NCI-H2107 treated with DMSO at 0.1 percent for 48 hours (cell line): ENCODE measurements around the gene LINC00305.

Experiments used
- DNase-seq: peaks from one replicate; lab custom pipeline; 2025; ENCODE audit not compliant: unreplicated experiment; lab: John Stamatoyannopoulos, UW

LINC00305 gene

DNA sequence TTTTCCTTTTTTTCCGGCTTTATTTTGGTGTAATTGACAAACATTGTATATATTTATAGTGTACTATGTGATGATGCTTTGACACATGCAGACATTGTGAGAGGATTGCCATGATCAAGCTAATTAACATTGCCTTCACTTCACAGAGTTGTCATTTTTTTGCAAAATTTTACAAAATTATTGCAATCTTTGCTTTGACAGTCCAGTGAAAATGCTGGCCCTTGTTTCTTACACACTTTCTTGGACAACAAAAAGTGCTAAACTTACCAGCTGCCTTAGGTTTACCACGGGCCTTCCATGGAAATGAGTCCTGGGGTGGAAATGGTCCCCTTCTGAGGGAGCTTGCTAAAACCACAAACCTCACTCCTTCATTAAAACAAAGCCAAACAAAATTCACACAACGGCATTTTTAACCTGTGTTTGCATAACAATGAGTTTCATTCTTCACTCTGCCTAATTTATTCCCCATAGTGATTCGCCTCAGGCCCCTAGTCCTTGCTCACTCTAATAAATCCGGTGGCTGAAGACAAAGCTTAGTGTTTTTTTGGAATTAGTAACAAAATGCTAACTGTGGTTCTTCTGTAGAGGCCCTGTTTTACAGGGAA is 32.2 kb downstream of the LINC00305 start:
- no peak for DNase-seq

DNA sequence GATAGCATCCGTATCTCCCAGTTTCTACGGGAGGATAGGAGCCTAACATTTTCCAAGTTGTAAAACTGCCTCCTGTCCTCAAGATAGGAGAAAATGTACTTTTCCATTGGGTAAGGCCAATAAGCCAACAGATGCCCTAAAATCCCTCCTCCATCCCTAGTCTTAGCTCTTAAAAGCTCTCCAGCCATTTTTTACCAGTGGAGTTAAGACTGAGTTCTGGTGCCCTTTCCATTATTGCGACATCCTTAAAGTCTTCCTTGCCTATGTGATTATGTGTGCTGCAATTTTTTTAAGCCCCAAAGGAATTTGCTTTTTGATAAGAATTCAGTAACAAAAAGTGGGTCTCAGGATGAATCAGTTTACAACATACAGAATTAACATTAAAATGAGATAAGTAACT is 33.0 kb downstream of the LINC00305 start:
- DNase-seq, result no peak

DNA sequence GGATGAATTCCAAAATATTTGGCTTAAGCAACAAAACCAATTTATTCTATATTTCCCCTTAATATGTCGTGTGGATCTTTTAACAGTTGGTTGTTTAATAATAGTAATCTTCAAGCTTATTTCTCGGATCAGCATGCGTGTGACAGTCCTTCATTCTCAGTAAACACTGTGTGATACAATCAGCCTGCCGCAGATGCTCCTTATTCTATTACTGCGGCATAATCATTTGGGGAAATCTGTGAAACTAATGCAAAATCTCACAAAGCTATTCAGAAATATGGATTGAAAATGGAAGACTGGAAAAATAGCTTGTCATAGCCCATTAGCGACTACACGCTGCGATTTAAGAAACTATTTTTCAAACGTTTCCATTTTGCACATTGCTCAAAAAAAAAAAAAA is 36.9 kb downstream of the LINC00305 start:
- DNase-seq, result no peak

DNA sequence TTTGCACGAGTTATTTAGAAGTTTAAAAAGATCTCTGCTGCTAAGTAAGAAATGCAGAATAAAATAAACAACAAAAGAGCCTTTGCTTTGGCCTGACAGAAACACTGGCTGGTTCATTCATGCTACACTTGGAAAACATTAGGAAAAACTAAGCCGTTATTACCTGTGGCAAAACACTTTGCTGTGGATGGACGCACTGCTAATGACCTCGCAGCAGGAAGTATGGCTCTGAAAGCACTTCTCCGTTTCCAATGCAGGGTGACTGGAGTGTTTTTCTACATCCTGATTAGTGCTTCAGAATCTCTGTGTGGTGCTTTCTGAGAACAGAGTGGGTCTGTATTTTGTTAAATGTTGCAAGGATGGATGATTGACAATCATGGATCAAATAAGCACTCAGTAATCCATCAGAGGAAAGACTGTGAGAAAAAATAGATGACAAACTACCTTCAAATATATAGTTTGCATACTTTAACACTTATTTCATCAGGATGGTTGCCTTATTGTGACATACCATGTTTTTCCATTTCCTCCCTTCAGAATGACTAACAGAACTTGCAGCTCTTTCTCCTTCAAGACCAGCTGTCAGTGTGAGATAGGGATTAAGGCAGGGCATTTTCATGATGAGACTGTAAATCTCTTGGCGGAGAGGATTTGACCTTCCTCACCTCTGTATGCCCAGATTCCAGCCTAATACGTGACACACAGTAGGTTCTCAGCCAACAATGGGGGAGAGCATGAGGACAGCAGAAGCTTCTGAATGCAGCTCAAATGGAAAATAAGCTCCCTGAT is 38.0 kb downstream of the LINC00305 start:
- peak; percentile 63 for DNase-seq

DNA sequence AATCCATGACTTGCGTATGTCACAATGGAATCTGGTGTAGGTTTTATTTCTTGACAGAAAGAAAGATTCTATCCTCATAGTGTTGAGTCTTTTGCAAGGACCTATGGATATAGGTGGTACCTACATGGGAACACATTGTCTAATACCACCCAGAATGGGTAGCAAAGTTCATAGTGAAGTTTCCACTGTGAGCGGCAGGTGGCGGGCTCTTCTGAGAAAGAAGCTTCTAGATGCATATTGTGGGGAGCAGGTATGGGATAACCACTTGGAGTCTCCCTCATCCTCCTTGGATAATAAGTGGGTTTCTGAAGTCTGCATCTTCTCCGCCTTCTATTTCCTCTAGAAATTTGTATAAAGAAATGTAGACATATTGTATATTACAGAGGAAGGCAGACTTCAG is 44.9 kb downstream of the LINC00305 start:
- DNase-seq, result no peak

DNA sequence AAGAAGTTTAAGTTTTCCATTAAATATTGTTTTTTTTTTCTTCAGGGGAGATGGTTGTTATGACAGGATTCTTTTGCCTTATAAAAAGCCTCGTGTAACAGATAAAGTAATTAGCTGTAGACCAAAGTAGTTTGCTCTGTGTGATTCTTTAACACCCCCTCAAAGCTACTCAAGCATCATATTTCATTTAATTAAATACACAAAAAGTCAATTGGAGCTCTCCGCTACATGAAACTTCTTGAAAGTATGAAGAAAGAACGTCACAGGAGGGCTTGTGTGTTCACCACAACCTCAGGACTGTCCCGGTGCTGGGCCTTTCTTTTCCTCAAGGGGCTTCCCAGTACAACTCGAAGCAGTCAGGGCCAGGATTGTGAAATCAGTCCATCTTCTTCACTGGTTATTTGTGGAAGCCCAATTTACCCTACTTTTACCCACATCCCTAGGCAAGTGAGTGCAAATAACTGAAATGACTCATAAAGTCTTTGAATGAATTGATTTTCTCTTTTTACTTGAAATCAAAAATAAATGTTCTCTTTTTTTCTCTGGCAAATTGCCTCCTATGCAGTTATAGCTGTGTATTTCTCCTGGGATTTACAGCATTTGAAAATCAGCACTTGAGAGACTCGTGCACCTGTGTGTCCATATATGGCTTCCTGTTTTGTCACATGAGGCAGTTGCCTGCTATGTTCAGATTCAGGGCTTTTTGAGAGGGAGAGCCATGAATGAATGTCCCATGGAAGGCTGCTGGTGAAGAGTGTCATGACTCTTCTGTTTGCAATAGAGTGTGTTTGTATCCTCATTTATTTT is 48.6 kb downstream of the LINC00305 start:
- DNase-seq, result peak; percentile 60

DNA sequence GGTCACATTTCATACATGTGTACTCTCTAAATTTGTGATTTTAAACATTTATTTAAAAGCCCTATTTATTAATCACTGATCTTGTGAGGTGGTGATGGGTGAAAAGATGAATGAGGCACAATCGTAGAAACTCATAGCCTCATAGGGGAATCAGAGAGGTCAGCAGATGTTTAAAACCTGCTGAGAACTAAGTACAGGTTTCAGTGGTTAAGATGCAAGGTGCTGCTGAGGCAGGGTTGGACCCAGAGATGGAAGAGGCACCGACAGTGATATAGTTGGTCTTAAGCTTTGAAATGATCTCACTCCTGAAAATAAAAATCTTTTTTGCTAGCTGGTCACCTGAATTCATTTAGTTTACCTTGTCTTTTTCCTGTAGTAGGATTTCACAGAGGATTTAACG is 49.6 kb downstream of the LINC00305 start:
- DNase-seq, result no peak

DNA sequence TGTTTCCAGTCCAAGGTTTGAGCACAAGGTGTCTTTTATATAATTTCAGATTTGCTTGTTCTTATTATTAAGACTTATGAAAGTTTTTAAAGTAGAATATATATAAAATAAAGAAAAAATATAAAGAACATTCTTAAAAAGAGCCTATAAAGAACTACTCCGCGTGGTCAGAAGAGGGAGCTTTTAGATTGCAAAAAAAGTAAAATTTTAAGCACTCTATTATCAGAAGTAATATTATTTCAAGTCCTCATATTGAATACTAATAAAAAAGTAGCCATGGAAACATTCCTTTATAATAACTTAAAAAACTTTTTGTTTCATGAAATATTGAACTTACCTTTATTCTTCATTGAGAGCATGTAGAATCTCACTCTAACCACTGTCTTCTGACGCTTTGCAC is 51.4 kb downstream of the LINC00305 start:
- DNase-seq, result no peak

DNA sequence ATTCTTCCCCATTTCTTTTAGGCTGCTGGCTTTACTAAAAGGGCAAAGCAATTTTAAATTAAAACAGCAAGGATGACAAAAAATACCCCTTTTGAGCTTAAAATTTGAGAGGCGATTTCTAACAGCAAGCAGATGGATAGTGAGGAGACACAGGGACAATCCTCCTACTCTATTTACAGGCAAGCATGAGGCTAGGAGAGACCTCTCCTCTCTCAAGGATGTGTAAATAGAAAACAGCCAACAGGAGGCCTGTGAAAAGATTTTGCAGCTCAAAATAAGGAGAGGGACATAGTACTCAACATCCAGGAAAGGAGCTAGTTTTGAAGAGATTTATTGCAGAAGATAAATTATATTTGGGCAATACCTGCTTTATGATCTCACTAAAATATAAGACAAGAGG is 53.8 kb downstream of the LINC00305 start:
- no peak for DNase-seq

DNA sequence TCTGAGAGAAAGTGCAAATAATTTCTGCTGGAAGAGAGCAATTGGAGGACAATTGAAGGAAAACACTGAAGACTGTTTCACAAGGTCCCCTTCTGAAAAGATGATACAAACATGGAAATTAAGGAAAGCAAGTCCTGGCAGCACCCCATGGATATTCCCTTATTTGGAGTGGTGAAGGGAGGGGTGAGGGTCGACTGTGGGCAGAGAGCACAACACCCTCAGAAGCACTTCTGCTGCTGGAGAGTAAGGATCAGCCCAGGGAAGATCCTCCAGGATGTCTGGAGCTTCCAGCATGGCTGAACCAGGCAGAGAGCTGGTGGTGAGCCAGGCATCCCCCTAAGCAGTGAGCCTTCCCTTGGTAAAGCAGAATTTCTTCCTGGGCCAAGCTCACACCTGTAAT is 54.7 kb downstream of the LINC00305 start:
- no peak for DNase-seq

DNA sequence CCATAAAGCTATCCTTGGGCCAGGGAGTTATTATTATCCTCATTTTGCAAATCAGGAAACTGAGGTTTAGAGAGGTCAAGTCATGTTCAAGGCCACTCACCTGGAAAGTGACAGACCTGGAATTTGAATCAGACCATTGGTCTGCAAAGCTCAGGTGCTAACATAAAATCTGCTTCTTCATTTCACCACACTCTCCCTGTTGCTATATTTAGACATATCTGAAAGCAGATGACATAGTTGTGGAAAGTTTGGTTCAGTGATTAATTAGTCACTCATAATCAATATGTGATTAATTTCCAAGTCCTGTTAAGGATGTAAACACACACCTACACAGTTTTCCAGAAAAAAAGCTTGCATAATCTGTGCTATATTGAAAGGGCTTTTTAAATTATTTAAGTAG is 57.4 kb downstream of the LINC00305 start:
- no peak for DNase-seq

DNA sequence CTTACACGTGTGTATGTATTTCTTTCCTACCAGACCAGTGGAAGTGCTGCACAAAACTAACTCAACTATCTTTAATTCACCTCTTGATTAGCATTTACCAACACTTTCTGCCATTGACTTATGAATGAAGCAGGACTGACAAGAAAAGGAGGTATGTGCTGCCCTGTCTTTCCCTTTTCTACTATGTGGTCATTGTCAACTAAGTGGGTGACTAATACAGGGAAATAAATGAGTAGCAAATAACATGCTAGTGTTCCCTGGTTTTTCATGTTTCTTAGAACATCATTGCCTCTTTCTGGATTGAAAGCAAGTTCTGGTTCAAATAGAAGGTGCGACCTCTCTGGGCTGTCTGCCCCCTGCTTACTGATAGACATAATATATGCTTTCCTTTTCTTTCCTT is 58.0 kb downstream of the LINC00305 start:
- no peak for DNase-seq

DNA sequence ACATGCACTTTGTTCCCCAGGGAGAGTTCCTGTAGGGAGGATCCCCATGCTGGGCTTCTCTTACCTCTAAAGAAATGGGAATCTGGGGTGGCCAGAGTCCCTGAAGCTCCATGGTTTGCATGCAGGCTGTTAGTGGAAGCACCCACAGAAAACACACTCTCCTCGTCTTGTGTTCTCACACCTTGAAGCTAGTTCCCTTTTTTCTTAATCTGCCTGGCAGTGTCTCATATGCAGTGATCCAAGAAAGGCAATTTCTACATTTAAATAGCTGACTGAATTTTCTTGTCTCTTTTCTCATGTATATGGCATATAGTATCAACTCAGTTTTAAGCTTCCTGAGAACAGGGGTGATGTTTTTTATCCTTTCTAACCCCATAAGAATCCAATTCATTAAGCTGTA is 65.0 kb downstream of the LINC00305 start:
- DNase-seq, result no peak

DNA sequence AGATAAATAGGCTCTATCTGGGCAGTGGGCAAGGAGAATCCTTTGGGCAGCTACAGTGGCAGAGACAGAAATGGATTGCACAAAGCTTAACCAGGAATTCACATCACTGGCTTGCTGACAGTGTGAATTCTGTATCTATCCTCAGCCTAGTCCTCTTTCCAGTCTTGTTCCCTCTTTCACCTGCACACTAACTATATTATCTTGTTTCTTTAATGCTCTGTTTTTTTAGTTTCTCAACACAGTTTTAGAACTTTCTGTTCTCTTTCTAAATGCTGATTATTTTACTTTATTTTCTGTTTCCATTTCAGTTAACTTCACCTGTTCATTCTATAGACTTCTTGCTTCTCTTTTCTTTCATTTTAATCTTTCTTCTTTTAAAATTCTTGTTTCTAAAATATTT is 66.4 kb downstream of the LINC00305 start:
- DNase-seq, result no peak

DNA sequence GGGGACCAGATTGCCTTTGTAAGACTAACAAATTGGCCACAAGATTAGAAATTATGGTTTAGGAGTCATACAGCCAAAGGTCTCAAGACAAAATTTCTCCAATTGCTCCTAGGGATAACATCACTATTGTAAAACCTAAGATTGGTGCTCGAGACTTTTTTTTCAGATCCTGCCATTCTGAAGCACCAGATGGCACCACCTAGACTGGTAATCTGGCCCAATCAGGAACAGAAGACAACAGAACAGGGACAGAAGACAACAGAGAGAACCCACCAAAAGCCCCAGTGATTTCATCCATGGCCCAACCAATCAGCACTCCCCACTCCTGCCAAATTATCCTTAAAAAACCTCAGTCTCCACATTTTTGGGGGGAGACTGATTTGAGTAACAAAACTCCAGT is 66.8 kb downstream of the LINC00305 start:
- no peak for DNase-seq

DNA sequence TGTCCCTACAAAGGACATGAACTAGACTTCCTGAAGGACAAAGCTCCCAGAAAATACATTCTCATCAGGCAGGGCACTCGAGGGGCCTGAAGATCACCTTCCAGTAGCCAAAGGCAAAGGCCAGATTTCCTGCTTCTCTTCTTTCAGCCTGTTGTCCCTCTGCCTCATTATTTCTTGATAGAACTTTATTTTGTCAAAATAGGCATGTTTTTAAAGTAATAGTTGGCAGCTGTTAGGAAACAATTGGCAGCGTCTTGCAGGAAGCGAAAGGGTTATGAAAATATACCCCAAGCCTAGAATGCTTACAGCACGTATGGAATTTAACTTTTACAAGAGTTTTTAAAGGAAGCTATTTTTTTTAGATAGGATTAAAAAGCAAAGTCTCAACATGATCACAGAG is 74.9 kb downstream of the LINC00305 start:
- no peak for DNase-seq

DNA sequence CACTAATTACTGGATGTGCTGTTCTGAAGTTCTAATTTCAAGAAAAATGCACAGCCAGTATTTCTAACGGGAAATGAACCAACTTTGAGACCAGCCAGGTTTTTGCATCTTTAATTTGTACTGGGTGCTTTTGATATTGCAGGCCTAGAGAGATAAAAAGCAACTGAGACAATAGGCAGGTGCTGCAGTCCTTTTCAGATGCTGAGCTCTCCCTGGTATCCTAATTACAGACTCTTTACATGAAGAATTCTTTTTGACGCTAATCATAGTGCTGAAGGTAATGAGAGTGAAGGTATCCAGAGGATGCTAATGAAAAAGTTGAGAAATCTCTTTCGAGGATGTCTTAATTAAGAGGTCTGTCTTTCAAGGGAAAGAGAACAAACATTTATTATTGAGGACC is 93.9 kb downstream of the LINC00305 start:
- no peak for DNase-seq

DNA sequence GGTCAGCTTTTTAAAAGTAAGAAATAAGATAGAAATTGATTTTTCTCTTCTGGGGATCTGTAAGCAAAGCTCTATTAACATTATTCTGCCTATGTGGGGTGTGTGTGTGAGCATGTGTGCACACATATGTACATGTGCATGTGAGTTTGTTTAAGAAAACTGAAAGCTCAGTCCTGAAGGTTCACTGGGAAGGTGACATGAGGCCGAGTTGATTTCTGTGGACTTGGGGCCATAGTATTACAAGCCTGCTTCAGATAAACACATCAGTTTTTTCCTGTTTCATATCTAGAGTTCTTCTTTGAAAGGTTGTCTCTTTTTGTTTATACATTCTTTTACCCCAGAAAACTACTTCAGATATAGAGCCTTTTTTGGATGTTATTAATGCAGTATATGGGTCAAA is 95.6 kb downstream of the LINC00305 start:
- DNase-seq, result no peak

DNA sequence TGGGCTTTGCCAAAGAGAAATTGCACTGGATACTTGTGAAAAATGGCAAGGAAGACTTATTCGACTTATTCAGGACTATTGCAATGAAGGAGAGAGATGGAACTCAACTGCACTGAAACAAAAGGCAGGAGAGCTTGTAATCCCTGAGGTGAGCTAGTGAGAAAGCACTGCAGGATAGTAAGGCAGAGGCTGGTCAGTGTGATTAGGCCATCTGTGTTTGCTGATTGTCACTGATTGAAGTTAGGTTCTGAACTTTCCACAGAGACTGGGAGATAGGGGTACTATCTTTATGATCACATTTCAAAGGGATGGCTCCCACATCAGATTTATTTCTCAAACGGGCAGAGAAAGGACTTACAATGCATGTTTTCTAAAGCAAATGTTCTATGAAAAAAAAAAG is 96.1 kb downstream of the LINC00305 start:
- DNase-seq, result no peak

DNA sequence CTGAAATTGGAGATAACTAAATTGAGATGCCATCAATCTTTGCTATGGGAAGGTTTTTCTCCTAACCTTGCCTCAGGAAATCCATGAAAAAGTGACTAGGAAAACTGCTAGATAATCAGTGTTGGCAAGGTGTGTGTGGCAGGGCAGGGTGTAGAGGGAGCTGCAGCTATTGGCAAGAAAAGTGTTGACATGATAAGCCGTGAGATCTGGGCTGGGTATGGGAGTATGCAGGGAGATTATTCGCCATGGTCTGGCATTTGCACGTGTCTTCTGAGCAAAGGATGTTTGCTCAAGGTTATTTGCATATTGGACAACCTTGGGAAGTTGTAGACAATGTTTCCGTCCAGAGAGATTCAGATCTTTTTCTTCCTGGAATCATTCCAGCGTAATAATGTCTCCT is 104.3 kb downstream of the LINC00305 start:
- DNase-seq, result no peak

DNA sequence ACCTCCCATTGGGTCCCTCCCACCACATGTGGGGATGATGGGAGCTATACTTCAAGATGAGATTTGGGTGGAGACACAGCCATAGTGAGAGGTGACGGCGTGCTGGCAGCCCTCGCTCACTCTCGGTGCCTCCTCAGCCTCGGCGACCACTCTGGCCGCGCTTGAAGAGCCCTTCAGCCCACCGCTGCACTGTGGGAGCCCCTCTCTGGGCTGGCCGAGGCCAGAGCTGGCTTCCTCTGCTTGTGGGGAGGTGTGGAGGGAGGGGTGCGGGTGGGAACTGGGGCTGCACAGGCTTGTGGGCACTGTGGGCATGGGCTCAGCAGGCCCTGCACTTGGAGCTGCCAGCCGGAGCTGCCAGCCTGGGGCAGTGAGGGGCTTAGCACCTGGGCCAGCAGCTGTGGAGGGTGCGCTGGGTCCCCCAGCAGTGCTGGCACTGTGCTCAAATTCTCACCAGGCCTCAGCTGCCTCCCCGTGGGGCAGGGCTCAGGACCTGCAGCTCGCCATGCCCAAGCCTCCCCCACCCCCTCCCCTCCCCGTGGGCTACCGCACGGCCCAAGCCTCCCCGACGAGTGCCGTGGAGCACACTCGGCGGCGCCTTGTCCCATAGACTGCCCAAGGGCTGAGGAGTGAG is 106.0 kb downstream of the LINC00305 start:
- no peak for DNase-seq
